K562 (cell line): Measurements from ENCODE around the gene PHF10. TPM values are rescaled to one million over a fixed set of nuclear protein-coding genes. Genes with fewer than 3 reads are reported as not detected.

Source experiments
- CBFB ChIP-seq: sonication (generic); formaldehyde crosslinking; IDR thresholded peaks from 2 replicates; pipeline ENCODE4 v1.4.0; 2020; ENCODE audit warnings: mild to moderate bottlenecking, missing genetic modification reagents
- DDX20 ChIP-seq: fragments of 450-650 bp; IDR thresholded peaks from 2 replicates; pipeline ENCODE4 v1.6.1; 2016; ENCODE audit warnings: missing genetic modification characterization, low read depth, mild to moderate bottlenecking, missing compliant biosample characterization, moderate library complexity
- ETS2 ChIP-seq: IDR thresholded peaks from 2 replicates; pipeline ENCODE4 v1.6.1; 2016; ENCODE audit warnings: borderline replicate concordance, missing genetic modification characterization, mild to moderate bottlenecking, moderate library complexity, missing compliant biosample characterization; ENCODE audit not compliant: poor library complexity, severe bottlenecking
- EZH2 ChIP-seq: IDR thresholded peaks from 2 replicates; pipeline ENCODE4 v1.6.1; 2012; ENCODE audit warnings: low read depth, mild to moderate bottlenecking, inconsistent platforms, low read length, borderline replicate concordance
- GABPB1 ChIP-seq: sonication (generic); formaldehyde crosslinking; IDR thresholded peaks from 2 replicates; pipeline ENCODE4 v1.8.0; 2022; ENCODE audit warnings: mild to moderate bottlenecking, missing genetic modification reagents
- HNRNPUL1 ChIP-seq: fragments of 200-400 bp; formaldehyde crosslinking; IDR thresholded peaks from 2 replicates; pipeline ENCODE4 v1.6.1; 2017; ENCODE audit warnings: low read length
- MAFF ChIP-seq: IDR thresholded peaks from 2 replicates; pipeline ENCODE4 v1.6.1; 2012; ENCODE audit warnings: low read length, improper control_type of control experiment
- MCM2 ChIP-seq: fragments of 450-650 bp; IDR thresholded peaks from 2 replicates; pipeline ENCODE4 v1.6.1; 2017; ENCODE audit warnings: low read depth, mild to moderate bottlenecking
- NBN ChIP-seq: fragments of 450-650 bp; IDR thresholded peaks from 2 replicates; pipeline ENCODE4 v1.6.1; 2016; ENCODE audit warnings: low read depth, mild to moderate bottlenecking
- NEUROD1 ChIP-seq: fragments of 150-350 bp; IDR thresholded peaks from 2 replicates; pipeline ENCODE4 v1.6.1; 2014; ENCODE audit warnings: borderline replicate concordance, low read length, low read depth; ENCODE audit not compliant: partially characterized antibody
- PYGO2 ChIP-seq: fragments of 450-650 bp; IDR thresholded peaks from 2 replicates; pipeline ENCODE4 v1.6.1; 2016; ENCODE audit warnings: mild to moderate bottlenecking, missing genetic modification characterization, moderate library complexity, missing compliant biosample characterization
- RAD51 ChIP-seq: fragments of 450-650 bp; IDR thresholded peaks from 2 replicates; pipeline ENCODE4 v1.7.1; 2016; ENCODE audit warnings: low read depth, mild to moderate bottlenecking, borderline replicate concordance
- RBM14 ChIP-seq: fragments of 200-400 bp; formaldehyde crosslinking; IDR thresholded peaks from 2 replicates; pipeline ENCODE4 v1.6.1; 2018; ENCODE audit warnings: low read depth, mild to moderate bottlenecking, low read length, moderate library complexity, borderline replicate concordance; ENCODE audit not compliant: insufficient read depth
- SIX5 ChIP-seq, 2 experiments: IDR thresholded peaks; 2 replicates each; pipeline ENCODE4 v1.6.1; 2011; ENCODE audit warnings: low read length in 2 of 2, borderline replicate concordance in 1 of 2, low read depth in 1 of 2, mild to moderate bottlenecking in 1 of 2, moderate library complexity in 1 of 2; ENCODE audit not compliant: insufficient read depth in 1 of 2
- ZNF3 ChIP-seq: fragments of 250-450 bp; sonication (Bioruptor Pico); IDR thresholded peaks from 2 replicates; pipeline ENCODE4 v1.5.0; 2021; ENCODE audit warnings: mild to moderate bottlenecking, moderate library complexity
- polyA plus RNA-seq, 8 experiments: library from polyadenylated mRNA; depleted of rRNA in 4 of 8; stranded (reverse) in 5 of 8; unstranded in 3 of 8; fragments of >200 nt; fragmentation: Nextera tagmentation in 2 of 8; fragmentation: Illumina TruSeq in 1 of 8; extraction: Ambion mirVana in 2 of 8; extraction: Trizol in 1 of 8; gene quantifications; 2 replicates each; pipeline versions ENCODE4 v1.2.1 to v1.2.3, GENCODE V29; 2011 to 2014; ENCODE audit warnings: inconsistent platforms in 1 of 8, missing spikeins in 1 of 8
- total RNA-seq, 7 experiments: library from RNA; depleted of rRNA in 6 of 7; stranded (reverse); fragments of >200 nt in 6 of 7; fragmentation: Illumina TruSeq in 2 of 7; extraction: Trizol in 2 of 7; gene quantifications; 2 replicates each; pipeline versions ENCODE4 v1.2.1 to v1.2.3, GENCODE V29; 2011 to 2021; ENCODE audit warnings: low replicate concordance in 1 of 7
- TF ChIP-seq, protein P1 (sequence below): fragments of 200-800 bp; sonication (Bioruptor generic); IDR thresholded peaks from 2 replicates; pipeline ENCODE4 v1.6.1; 2017; ENCODE audit warnings: missing genetic modification characterization, missing compliant biosample characterization
- TF ChIP-seq, protein P2 (sequence below): fragments of 250-450 bp; sonication (Bioruptor Pico); IDR thresholded peaks from 2 replicates; pipeline ENCODE4 v1.4.0; 2020; ENCODE audit warnings: borderline replicate concordance
- TF ChIP-seq, protein P3 (sequence below): fragments of 450-650 bp; IDR thresholded peaks from 2 replicates; pipeline ENCODE4 v1.6.1; 2017; ENCODE audit warnings: mild to moderate bottlenecking, moderate library complexity
- TF ChIP-seq, protein P4 (sequence below): fragments of 250-450 bp; sonication (Bioruptor Pico); IDR thresholded peaks from 2 replicates; pipeline ENCODE4 v1.5.0; 2021; ENCODE audit warnings: mild to moderate bottlenecking, moderate library complexity

Gene PHF10
- total and polyA plus RNA-seq, 9 of the 15 experiments (the other 6 are each of a cell fraction or from before 2014, with no cell fraction given): 23.9 to 88.9 (median 46.0) TPM

DNA sequence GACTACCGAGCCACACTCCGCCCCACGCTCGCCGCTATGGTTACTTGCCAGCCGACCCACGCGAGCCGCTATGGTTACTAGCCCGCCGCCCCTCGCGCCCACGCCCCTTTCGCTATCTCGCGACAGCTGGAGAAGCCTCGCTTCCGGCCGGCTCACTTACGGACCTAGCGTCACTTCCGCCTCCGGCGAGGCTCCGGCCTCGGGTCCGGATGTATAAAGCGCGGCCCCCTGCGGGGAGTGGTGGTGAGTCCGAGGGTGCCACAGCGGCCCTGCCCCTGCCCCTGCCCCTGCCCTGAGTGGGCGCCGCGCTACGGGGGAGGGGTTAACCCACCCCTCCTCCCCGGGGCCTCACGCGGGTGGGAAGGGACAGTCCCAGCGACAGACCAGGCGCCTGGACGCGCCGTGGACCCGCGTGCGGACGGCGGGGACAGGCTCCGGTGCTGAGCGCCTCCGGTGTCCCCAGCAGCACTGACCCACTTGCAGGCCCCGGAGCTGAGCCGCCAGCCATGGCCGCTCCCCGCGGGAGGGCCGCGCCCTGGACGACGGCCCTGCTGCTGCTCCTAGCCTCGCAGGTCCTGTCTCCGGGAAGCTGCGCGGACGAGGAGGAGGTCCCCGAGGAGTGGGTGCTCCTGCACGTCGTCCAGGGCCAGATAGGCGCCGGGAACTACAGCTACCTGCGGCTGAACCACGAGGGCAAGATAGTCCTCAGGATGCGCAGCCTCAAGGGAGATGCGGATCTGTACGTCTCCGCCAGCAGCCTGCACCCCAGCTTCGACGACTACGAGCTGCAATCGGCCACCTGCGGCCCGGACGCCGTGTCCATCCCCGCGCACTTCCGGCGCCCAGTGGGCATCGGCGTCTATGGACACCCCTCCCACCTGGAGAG is 22.1 kb downstream of the PHF10 start, which contains the start of the genes C6orf120 and WDR27 (continued):
- TF ChIP-seq SIX5 (IDR thresholded peaks at IDR 0.05; ENCODE audit: borderline replicate concordance in 1 of 2, insufficient read depth in 1 of 2, low read depth in 1 of 2, low read length in 2 of 2): no peak
- peak; percentile 47; the same call in 1 of the 2 replicates for TF ChIP-seq MAFF
- TF ChIP-seq EZH2: no peak
- no peak for TF ChIP-seq MCM2
- TF ChIP-seq HNRNPUL1: no peak
- TF ChIP-seq NBN: peak; percentile 42; the same call in 1 of the 2 replicates
- TF ChIP-seq ETS2: no peak
- peak; percentile 95 for TF ChIP-seq GABPB1 (CRISPR knock-in tag)
- TF ChIP-seq ZNF3 (CRISPR knock-in tag): no peak
- TF ChIP-seq DDX20 (tag): no peak
- TF ChIP-seq, protein P1, sequence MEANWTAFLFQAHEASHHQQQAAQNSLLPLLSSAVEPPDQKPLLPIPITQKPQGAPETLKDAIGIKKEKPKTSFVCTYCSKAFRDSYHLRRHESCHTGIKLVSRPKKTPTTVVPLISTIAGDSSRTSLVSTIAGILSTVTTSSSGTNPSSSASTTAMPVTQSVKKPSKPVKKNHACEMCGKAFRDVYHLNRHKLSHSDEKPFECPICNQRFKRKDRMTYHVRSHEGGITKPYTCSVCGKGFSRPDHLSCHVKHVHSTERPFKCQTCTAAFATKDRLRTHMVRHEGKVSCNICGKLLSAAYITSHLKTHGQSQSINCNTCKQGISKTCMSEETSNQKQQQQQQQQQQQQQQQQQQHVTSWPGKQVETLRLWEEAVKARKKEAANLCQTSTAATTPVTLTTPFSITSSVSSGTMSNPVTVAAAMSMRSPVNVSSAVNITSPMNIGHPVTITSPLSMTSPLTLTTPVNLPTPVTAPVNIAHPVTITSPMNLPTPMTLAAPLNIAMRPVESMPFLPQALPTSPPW (CRISPR knock-in tag): peak; percentile 81
- TF ChIP-seq, protein P2, sequence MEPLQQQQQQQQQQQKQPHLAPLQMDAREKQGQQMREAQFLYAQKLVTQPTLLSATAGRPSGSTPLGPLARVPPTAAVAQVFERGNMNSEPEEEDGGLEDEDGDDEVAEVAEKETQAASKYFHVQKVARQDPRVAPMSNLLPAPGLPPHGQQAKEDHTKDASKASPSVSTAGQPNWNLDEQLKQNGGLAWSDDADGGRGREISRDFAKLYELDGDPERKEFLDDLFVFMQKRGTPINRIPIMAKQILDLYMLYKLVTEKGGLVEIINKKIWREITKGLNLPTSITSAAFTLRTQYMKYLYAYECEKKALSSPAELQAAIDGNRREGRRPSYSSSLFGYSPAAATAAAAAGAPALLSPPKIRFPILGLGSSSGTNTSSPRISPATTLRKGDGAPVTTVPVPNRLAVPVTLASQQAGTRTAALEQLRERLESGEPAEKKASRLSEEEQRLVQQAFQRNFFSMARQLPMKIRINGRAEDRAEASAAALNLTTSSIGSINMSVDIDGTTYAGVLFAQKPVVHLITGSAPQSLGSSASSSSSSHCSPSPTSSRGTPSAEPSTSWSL: no peak
- TF ChIP-seq, protein P3, sequence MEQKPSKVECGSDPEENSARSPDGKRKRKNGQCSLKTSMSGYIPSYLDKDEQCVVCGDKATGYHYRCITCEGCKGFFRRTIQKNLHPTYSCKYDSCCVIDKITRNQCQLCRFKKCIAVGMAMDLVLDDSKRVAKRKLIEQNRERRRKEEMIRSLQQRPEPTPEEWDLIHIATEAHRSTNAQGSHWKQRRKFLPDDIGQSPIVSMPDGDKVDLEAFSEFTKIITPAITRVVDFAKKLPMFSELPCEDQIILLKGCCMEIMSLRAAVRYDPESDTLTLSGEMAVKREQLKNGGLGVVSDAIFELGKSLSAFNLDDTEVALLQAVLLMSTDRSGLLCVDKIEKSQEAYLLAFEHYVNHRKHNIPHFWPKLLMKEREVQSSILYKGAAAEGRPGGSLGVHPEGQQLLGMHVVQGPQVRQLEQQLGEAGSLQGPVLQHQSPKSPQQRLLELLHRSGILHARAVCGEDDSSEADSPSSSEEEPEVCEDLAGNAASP: no peak
- TF ChIP-seq RAD51: 0 out of 2 replicates have a peak, but pooled peaks have one; percentile 6
- TF ChIP-seq, protein P4, sequence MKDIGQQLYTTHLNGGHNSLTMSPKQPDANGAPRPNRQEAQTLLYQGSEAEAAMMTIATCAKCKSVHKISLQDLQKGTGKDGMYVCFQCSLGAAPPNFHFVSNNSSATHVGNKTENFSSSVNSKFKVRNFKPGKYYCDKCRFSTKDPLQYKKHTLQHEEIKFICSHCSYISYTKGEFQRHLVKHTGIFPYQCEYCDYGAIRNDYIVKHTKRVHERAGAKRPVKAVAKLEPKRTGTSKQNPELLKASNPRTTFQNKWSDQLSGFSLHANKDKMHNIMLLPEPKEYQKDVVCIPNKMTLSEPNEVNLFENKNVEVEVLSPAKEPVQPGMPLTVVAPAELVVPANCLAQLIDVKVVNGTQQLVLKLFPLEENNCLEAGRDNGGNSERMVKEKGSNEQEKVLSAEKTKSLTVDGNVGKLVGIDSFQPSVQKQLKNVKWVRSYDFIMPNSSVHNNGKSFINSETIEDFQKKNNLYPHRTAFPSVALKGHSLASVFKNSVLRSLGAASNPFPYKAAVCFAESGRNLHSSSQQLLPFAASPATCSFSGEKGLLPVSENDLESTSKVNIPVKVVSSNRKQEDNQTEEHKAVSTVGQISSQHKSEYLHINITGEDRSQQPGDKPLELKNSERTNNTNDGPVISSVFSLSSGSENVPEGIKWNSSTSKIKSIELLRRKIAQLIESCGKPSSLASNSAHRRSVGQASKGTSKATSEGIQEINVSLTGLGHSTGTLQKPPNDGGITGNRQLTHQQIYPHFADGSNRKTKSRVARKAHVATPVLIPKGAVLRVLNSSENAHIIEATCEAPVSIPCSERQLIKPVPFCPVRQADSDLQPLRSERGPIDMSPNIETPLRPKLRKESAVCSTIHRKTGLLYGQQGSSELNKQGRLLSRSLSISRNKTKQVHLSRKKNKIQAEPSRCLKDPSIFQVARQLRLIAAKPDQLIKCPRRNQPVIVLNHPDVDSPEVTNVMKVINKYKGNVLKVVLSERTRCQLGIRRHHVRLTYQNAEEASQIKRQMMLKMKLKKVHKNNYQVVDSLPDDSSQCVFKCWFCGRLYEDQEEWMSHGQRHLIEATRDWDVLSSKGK (CRISPR knock-in tag): no peak
- TF ChIP-seq PYGO2 (tag): no peak
- peak; percentile 82; the same call in 1 of the 2 replicates for TF ChIP-seq RBM14
- no peak for TF ChIP-seq CBFB
- peak; percentile 85 for TF ChIP-seq NEUROD1
